DOHH2 (cell line): ENCODE data around the gene EXD3.
"Not testable (repeated sequence)": the region's sequence is repeated elsewhere in the genome, so short reads cannot be mapped to it uniquely, and the experiment has no call there.

ENCODE experiments used
- H3F3A ChIP-seq: fragments of 200-600 bp; sonication (generic), shearing (Covaris generic); 2 replicates; pipeline ENCODE4 v1.6.0; 2016; ENCODE audit warnings: antibody characterized with exemption, mild to moderate bottlenecking; ENCODE audit not compliant: control insufficient read depth, insufficient read depth
- H3K27ac ChIP-seq: fragments of 200-600 bp; sonication (generic); 2 replicates; pipeline ENCODE4 v1.5.1; 2014; ENCODE audit warnings: low read depth, mild to moderate bottlenecking, low read length, moderate library complexity
- H3K27me3 ChIP-seq: fragments of 200-600 bp; sonication (generic); 2 replicates; pipeline ENCODE4 v1.6.1; 2014; ENCODE audit warnings: mild to moderate bottlenecking, low read length, mixed read lengths; ENCODE audit not compliant: control insufficient read depth
- H3K36me3 ChIP-seq: fragments of 200-600 bp; sonication (generic); 2 replicates; pipeline ENCODE4 v1.6.1; 2014; ENCODE audit warnings: mild to moderate bottlenecking, low read length, moderate library complexity, mixed read lengths; ENCODE audit not compliant: control insufficient read depth
- H3K4me1 ChIP-seq: fragments of 200-600 bp; sonication (generic); 2 replicates; pipeline ENCODE4 v1.6.1; 2014; ENCODE audit warnings: mild to moderate bottlenecking, low read length, mixed read lengths; ENCODE audit not compliant: control insufficient read depth
- H3K4me2 ChIP-seq: fragments of 200-600 bp; sonication (generic); 2 replicates; pipeline ENCODE4 v1.6.0; 2014; ENCODE audit warnings: mild to moderate bottlenecking, low read length, moderate library complexity
- H3K4me3 ChIP-seq: fragments of 200-600 bp; sonication (generic); 2 replicates; pipeline ENCODE4 v1.5.1; 2014; ENCODE audit warnings: mild to moderate bottlenecking, low read length, mixed read lengths
- H3K79me2 ChIP-seq: fragments of 200-600 bp; sonication (generic); 2 replicates; pipeline ENCODE4 v1.6.1; 2014; ENCODE audit warnings: mild to moderate bottlenecking, low read length, mixed read lengths; ENCODE audit not compliant: control insufficient read depth
- H3K9me2 ChIP-seq: fragments of 200-600 bp; sonication (generic); replicated peaks from 2 replicates; pipeline ENCODE4 v1.6.1; 2014; ENCODE audit warnings: mild to moderate bottlenecking, low read length, mixed read lengths; ENCODE audit not compliant: control insufficient read depth
- H3K9me3 ChIP-seq: fragments of 200-600 bp; sonication (generic); 2 replicates; pipeline ENCODE4 v1.6.1; 2014; ENCODE audit warnings: antibody characterized with exemption, low read length, mixed read lengths; ENCODE audit not compliant: control insufficient read depth, insufficient read depth
- H4K20me1 ChIP-seq: fragments of 200-600 bp; sonication (generic); 2 replicates; pipeline ENCODE4 v1.6.0; 2014; ENCODE audit warnings: low read depth, mild to moderate bottlenecking, antibody characterized with exemption, low read length, moderate library complexity; ENCODE audit not compliant: control insufficient read depth, insufficient read depth
- EZH2phosphoT487 ChIP-seq: fragments of 200-600 bp; sonication (generic); IDR thresholded peaks from 2 replicates; pipeline ENCODE4 v1.6.1; 2017; ENCODE audit warnings: borderline replicate concordance, mild to moderate bottlenecking, antibody characterized with exemption, low read length, moderate library complexity, mixed read lengths
- TF ChIP-seq, protein P1 (sequence below): fragments of 200-600 bp; sonication (generic); IDR thresholded peaks from one replicate; pipeline ENCODE4 v1.5.1; 2014; ENCODE audit warnings: antibody characterized with exemption, mild to moderate bottlenecking, low read depth, low read length; ENCODE audit not compliant: poor library complexity, severe bottlenecking

The EXD3 gene

GRCh38 chr9:137467161-137467581 lies 44.2 kb upstream of the EXD3 start:
- H3F3A ChIP-seq, result no peaks in the 10 kb centered on the region; the same call in 1 of the 2 replicates
- H3K4me2 ChIP-seq, result no peak overlapping the region
- no peaks in the 10 kb centered on the region for H4K20me1 ChIP-seq
- H3K4me1 ChIP-seq, result peaks cover 16% of the 10 kb centered on the region
- H3K9me2 ChIP-seq, result no peaks in the 10 kb centered on the region
- no peaks in the 10 kb centered on the region for H3K27me3 ChIP-seq
- no peak overlapping the region for H3K4me3 ChIP-seq
- no peak overlapping the region for H3K27ac ChIP-seq
- H3K9me3 ChIP-seq, result no peaks in the 10 kb centered on the region
- no peaks in the 10 kb centered on the region for H3K36me3 ChIP-seq
- no peaks in the 10 kb centered on the region for H3K79me2 ChIP-seq
- TF ChIP-seq EZH2phosphoT487, result no peak
- TF ChIP-seq, protein P1, sequence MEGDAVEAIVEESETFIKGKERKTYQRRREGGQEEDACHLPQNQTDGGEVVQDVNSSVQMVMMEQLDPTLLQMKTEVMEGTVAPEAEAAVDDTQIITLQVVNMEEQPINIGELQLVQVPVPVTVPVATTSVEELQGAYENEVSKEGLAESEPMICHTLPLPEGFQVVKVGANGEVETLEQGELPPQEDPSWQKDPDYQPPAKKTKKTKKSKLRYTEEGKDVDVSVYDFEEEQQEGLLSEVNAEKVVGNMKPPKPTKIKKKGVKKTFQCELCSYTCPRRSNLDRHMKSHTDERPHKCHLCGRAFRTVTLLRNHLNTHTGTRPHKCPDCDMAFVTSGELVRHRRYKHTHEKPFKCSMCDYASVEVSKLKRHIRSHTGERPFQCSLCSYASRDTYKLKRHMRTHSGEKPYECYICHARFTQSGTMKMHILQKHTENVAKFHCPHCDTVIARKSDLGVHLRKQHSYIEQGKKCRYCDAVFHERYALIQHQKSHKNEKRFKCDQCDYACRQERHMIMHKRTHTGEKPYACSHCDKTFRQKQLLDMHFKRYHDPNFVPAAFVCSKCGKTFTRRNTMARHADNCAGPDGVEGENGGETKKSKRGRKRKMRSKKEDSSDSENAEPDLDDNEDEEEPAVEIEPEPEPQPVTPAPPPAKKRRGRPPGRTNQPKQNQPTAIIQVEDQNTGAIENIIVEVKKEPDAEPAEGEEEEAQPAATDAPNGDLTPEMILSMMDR, result no peak

- H3K9me2 ChIP-seq, H3K4me2 ChIP-seq, H3K27me3 ChIP-seq, H3K36me3 ChIP-seq, H3K9me3 ChIP-seq, H3K4me3 ChIP-seq, H4K20me1 ChIP-seq, H3K79me2 ChIP-seq, H3F3A ChIP-seq, H3K27ac ChIP-seq: not testable (repeated sequence)
- H3K4me1 ChIP-seq, result peaks cover 20% of the 10 kb centered on the region
Observed at GRCh38 chr9:137466389-137467085, 43.6 kb upstream of the EXD3 start.

GRCh38 chr9:137465720-137466388 lies 42.9 kb upstream of the EXD3 start:
- Histone ChIP-seq H3K27me3 (no peaks in the 10 kb centered on the region), H3K4me1 (peaks cover 27% of the 10 kb centered on the region), H3K9me2 (no peaks in the 10 kb centered on the region), H3K4me3 (no peak overlapping the region), H4K20me1 (no peaks in the 10 kb centered on the region), H3K79me2 (no peaks in the 10 kb centered on the region), H3K9me3 (no peaks in the 10 kb centered on the region), H3K4me2 (no peak overlapping the region), H3K36me3 (no peaks in the 10 kb centered on the region), H3F3A (no peaks in the 10 kb centered on the region; the same call in 1 of the 2 replicates), H3K27ac (no peak overlapping the region)
- TF ChIP-seq EZH2phosphoT487, result no peak
- TF ChIP-seq, protein P1, result no peak
